ENCODE results near the gene CAPN2. TPM values are rescaled to one million over a fixed set of nuclear protein-coding genes. Genes with fewer than 3 reads are reported as not detected.

The CAPN2 gene
- total RNA-seq, 1 donor from 2014 or later, result 391 TPM

DNA sequence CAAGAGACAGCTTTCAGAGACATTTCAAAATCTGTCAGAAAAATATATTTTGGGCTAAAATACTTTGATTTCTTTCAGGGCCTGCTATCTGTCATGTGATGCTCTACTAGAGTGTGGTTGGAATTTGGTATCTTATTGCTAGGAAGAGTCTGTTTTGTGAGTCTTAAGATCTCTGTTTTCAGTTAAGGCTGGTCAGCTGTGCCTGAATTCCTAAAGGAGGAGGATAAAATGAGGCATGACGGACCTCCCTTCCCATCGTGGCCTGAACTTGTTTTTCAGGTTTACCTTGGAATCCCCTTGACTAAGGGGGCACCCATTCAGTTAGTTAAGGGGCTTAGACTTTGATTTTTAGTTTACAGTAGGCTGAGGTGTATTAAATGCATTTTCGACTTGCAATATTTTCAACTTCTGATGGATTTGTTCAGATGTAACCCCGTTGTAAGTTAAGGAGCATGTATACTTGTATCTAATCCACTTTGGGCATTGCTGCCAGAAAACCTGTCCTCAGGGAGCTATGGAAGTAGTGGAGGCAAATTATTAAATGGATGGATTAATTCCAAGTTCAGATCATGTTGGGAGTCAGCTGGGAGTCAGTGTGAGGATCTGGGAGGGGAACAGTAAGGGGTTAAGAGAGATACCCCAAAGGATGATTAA lies 18.3 kb downstream of the CAPN2 start:
- Histone ChIP-seq H3K4me2 (ENCODE audit: low read length) (peak overlapping the region; percentile 81), H3K4me3 (ENCODE audit: insufficient read depth, low read depth, low read length) (no peak overlapping the region), H3K9me3 (ENCODE audit: insufficient read depth, low read depth, low read length) (no peaks in the 10 kb centered on the region), H3K4me1 (ENCODE audit: insufficient read depth, low read length) (peaks cover 63% of the 10 kb centered on the region), H4K20me1 (ENCODE audit: insufficient read depth, low read length) (peaks cover 79% of the 10 kb centered on the region), H2AFZ (ENCODE audit: low read depth, low read length) (no peak overlapping the region), H3K79me2 (ENCODE audit: insufficient read depth, low read length) (peaks cover 97% of the 10 kb centered on the region), H3K36me3 (ENCODE audit: insufficient read depth, low read length) (peaks cover 30% of the 10 kb centered on the region), H3K27ac (ENCODE audit: low read depth, low read length) (peak overlapping the region; percentile 81), H3K27me3 (ENCODE audit: insufficient read depth, low read length) (no peaks in the 10 kb centered on the region), H3K9ac (ENCODE audit: low read length) (peak overlapping the region; percentile 76)
- H3K36me3 Mint-ChIP-seq (ENCODE audit: low read depth, unreplicated experiment), result peaks cover 32% of the 10 kb centered on the region
- no peaks in the 10 kb centered on the region for H3K27me3 Mint-ChIP-seq (ENCODE audit: low read depth, unreplicated experiment)
- H3K4me1 Mint-ChIP-seq (ENCODE audit: low read depth, unreplicated experiment), result peaks cover 74% of the 10 kb centered on the region
- peak overlapping the region; percentile 94 for H3K27ac Mint-ChIP-seq (ENCODE audit: unreplicated experiment)
- no peak overlapping the region for H3K4me3 Mint-ChIP-seq (ENCODE audit: unreplicated experiment)
- DNase-seq (ENCODE audit: low read depth) (no peak), FAIRE-seq (no peak)
- no peaks in the 10 kb centered on the region for H3K9me3 Mint-ChIP-seq (ENCODE audit: unreplicated experiment)
- TF ChIP-seq, protein P1, sequence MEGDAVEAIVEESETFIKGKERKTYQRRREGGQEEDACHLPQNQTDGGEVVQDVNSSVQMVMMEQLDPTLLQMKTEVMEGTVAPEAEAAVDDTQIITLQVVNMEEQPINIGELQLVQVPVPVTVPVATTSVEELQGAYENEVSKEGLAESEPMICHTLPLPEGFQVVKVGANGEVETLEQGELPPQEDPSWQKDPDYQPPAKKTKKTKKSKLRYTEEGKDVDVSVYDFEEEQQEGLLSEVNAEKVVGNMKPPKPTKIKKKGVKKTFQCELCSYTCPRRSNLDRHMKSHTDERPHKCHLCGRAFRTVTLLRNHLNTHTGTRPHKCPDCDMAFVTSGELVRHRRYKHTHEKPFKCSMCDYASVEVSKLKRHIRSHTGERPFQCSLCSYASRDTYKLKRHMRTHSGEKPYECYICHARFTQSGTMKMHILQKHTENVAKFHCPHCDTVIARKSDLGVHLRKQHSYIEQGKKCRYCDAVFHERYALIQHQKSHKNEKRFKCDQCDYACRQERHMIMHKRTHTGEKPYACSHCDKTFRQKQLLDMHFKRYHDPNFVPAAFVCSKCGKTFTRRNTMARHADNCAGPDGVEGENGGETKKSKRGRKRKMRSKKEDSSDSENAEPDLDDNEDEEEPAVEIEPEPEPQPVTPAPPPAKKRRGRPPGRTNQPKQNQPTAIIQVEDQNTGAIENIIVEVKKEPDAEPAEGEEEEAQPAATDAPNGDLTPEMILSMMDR (IDR thresholded peaks at IDR 0.05; ENCODE audit: insufficient read depth, low read depth, low read length), result no peak

DNA sequence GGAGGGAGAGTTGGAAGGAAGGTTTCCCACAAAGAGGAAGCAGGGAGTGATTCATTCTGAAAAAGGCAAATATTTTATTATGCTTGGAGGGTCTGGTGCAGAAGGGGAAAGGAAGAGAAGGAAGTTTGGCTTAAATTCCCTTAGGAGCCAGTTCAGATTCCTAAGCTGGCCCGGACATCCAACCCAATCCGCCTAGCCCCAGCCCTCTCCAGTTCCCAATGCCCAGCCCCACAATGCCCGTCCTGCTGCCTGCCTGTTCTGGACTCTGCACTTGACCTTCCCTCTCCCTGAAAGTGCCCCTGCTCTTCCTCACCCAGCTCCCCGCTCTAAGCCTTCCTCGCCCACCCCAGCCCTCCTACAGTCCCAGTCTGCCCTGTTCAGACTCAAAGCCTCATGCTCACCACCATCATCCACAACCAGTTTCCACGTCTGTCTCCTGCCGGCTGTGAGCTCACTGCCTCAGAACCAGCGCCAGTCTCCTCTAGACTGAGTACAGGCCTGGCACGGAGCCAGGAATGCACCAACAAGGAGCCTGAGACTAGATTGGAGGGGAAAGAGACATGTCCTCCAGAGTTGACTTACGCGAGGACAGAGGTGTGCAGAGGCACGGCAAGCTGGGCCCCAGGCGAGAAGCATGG lies 18.9 kb downstream of the CAPN2 start:
- peaks cover 57% of the 10 kb centered on the region for H3K4me1 ChIP-seq (ENCODE audit: insufficient read depth, low read length)
- Mint-ChIP-seq H3K27me3 (ENCODE audit: low read depth, unreplicated experiment) (no peaks in the 10 kb centered on the region), H3K9me3 (ENCODE audit: unreplicated experiment) (no peaks in the 10 kb centered on the region), H3K36me3 (ENCODE audit: low read depth, unreplicated experiment) (peaks cover 32% of the 10 kb centered on the region), H3K27ac (ENCODE audit: unreplicated experiment) (peak overlapping the region; percentile 94), H3K4me3 (ENCODE audit: unreplicated experiment) (peak overlapping the region; percentile 36), H3K4me1 (ENCODE audit: low read depth, unreplicated experiment) (peaks cover 68% of the 10 kb centered on the region)
- FAIRE-seq (peak; percentile 29), DNase-seq (ENCODE audit: low read depth) (peak; percentile 71)
- H3K9ac ChIP-seq (ENCODE audit: low read length), result peak overlapping the region; percentile 76
- no peak overlapping the region for H2AFZ ChIP-seq (ENCODE audit: low read depth, low read length)
- H3K36me3 ChIP-seq (ENCODE audit: insufficient read depth, low read length), result peaks cover 28% of the 10 kb centered on the region
- no peak for TF ChIP-seq EZH2 (IDR thresholded peaks at IDR 0.05; ENCODE audit: insufficient read depth, low read length)
- TF ChIP-seq, protein P1 (IDR thresholded peaks at IDR 0.05; ENCODE audit: insufficient read depth, low read depth, low read length), result no peak
- H3K9me3 ChIP-seq (ENCODE audit: insufficient read depth, low read depth, low read length), result no peaks in the 10 kb centered on the region
- H4K20me1 ChIP-seq (ENCODE audit: insufficient read depth, low read length), result peaks cover 79% of the 10 kb centered on the region
- peak overlapping the region; percentile 81 for H3K27ac ChIP-seq (ENCODE audit: low read depth, low read length)
- H3K4me2 ChIP-seq (ENCODE audit: low read length), result peak overlapping the region; percentile 81
- peak overlapping the region; percentile 8 for H3K4me3 ChIP-seq (ENCODE audit: insufficient read depth, low read depth, low read length)
- no peaks in the 10 kb centered on the region for H3K27me3 ChIP-seq (ENCODE audit: insufficient read depth, low read length)
- peaks cover 97% of the 10 kb centered on the region for H3K79me2 ChIP-seq (ENCODE audit: insufficient read depth, low read length)

All from astrocyte (in vitro differentiated cells and primary cell).